Hepatocyte (in vitro differentiated cells): ENCODE data around the gene BAMBI. TPM values are rescaled to one million over a fixed set of nuclear protein-coding genes. Genes with fewer than 3 reads are reported as not detected.
A peak's percentile ranks its signal among the peaks of the same experiment; 100 is the strongest.

Experiments used
- DNase-seq: peaks from one replicate; pipeline ENCODE4 v3.0.0-alpha.2; 2016; ENCODE audit warnings: low spot score
- H2AFZ ChIP-seq: fragments of 200-600 bp; sonication (generic); 2 replicates; pipeline ENCODE4 v1.6.0; 2016; ENCODE audit warnings: antibody characterized with exemption, mild to moderate bottlenecking
- H3K27ac ChIP-seq: fragments of 200-600 bp; sonication (generic); 2 replicates; pipeline ENCODE4 v1.5.1; 2016; ENCODE audit warnings: mild to moderate bottlenecking
- H3K27me3 ChIP-seq: fragments of 200-600 bp; sonication (generic); 2 replicates; pipeline ENCODE4 v1.6.1; 2016
- H3K36me3 ChIP-seq: fragments of 200-600 bp; sonication (generic); replicated peaks from 2 replicates; pipeline ENCODE4 v1.5.1; 2016; ENCODE audit warnings: low read depth; ENCODE audit not compliant: insufficient read depth
- H3K4me1 ChIP-seq: fragments of 200-600 bp; sonication (generic); 2 replicates; pipeline ENCODE4 v1.5.1; 2016; ENCODE audit warnings: mild to moderate bottlenecking, moderate library complexity; ENCODE audit not compliant: insufficient read depth
- H3K4me2 ChIP-seq: fragments of 200-600 bp; sonication (generic); 2 replicates; pipeline ENCODE4 v1.6.0; 2016
- H3K4me3 ChIP-seq: fragments of 200-600 bp; sonication (generic); 2 replicates; pipeline ENCODE4 v1.5.1; 2016; ENCODE audit warnings: mild to moderate bottlenecking
- H3K79me2 ChIP-seq: fragments of 200-600 bp; sonication (generic); 2 replicates; pipeline ENCODE4 v1.6.0; 2017; ENCODE audit warnings: mild to moderate bottlenecking
- H3K9me2 ChIP-seq: fragments of 200-600 bp; sonication (generic); replicated peaks from 2 replicates; pipeline ENCODE4 v1.6.0; 2017; ENCODE audit warnings: mild to moderate bottlenecking; ENCODE audit not compliant: insufficient read depth
- H3K9me3 ChIP-seq: fragments of 200-600 bp; sonication (generic); 2 replicates; pipeline ENCODE4 v1.5.1; 2016; ENCODE audit warnings: low read depth, mild to moderate bottlenecking
- H4K20me1 ChIP-seq: fragments of 200-600 bp; sonication (generic); 2 replicates; pipeline ENCODE4 v1.6.0; 2016; ENCODE audit warnings: mild to moderate bottlenecking; ENCODE audit not compliant: insufficient read depth, poor library complexity, severe bottlenecking
- EZH2 ChIP-seq: fragments of 200-600 bp; sonication (generic); IDR thresholded peaks from 2 replicates; pipeline ENCODE4 v1.6.1; 2016; ENCODE audit warnings: antibody characterized with exemption, mild to moderate bottlenecking, borderline replicate concordance
- EZH2phosphoT487 ChIP-seq: fragments of 200-600 bp; sonication (generic); IDR thresholded peaks from one replicate; pipeline ENCODE4 v1.6.1; 2018; ENCODE audit warnings: antibody characterized with exemption, mild to moderate bottlenecking, low read depth, moderate library complexity; ENCODE audit not compliant: unreplicated experiment, severe bottlenecking
- WGBS: methylation state at CpG from one replicate; pipeline ENCODE4 v1.1.6; 2016; ENCODE audit warnings: low lambda C conversion rate; ENCODE audit errors: missing lambda C conversion rate; 5-methylcytosine and 5-hydroxymethylcytosine counted together
- polyA plus RNA-seq: library from polyadenylated mRNA; unstranded; fragments of >200 nt; fragmentation: Nextera tagmentation; extraction: Ambion mirVana; gene quantifications from 2 replicates; pipeline ENCODE4 v1.2.1, GENCODE V29; 2016
- total RNA-seq: library from RNA; depleted of rRNA; stranded (reverse); fragments of >200 nt; gene quantifications from 2 replicates; pipeline ENCODE4 v1.2.3, GENCODE V29; 2014
- TF ChIP-seq, protein P1 (sequence below): fragments of 200-600 bp; sonication (generic); IDR thresholded peaks from 2 replicates; pipeline ENCODE4 v1.5.1; 2016; ENCODE audit warnings: antibody characterized with exemption, mild to moderate bottlenecking; ENCODE audit not compliant: poor library complexity

Gene BAMBI
- total and polyA plus RNA-seq, 2 experiments from 2014 or later = 116 to 148 TPM

- Histone ChIP-seq H3K9me3 (no peaks in the 10 kb centered on the region), H2AFZ (no peak overlapping the region), H3K4me1 (peaks cover 29% of the 10 kb centered on the region), H3K4me2 (peak overlapping the region; percentile 83), H3K27me3 (no peaks in the 10 kb centered on the region), H3K9me2 (no peaks in the 10 kb centered on the region), H3K36me3 (no peaks in the 10 kb centered on the region), H3K79me2 (peaks cover 83% of the 10 kb centered on the region), H3K4me3 (peak overlapping the region; percentile 24), H4K20me1 (peaks cover 60% of the 10 kb centered on the region), H3K27ac (peak overlapping the region; percentile 78)
- WGBS = 24% methylated on average over 6 of the region's 6 CpGs
- TF ChIP-seq, protein P1, sequence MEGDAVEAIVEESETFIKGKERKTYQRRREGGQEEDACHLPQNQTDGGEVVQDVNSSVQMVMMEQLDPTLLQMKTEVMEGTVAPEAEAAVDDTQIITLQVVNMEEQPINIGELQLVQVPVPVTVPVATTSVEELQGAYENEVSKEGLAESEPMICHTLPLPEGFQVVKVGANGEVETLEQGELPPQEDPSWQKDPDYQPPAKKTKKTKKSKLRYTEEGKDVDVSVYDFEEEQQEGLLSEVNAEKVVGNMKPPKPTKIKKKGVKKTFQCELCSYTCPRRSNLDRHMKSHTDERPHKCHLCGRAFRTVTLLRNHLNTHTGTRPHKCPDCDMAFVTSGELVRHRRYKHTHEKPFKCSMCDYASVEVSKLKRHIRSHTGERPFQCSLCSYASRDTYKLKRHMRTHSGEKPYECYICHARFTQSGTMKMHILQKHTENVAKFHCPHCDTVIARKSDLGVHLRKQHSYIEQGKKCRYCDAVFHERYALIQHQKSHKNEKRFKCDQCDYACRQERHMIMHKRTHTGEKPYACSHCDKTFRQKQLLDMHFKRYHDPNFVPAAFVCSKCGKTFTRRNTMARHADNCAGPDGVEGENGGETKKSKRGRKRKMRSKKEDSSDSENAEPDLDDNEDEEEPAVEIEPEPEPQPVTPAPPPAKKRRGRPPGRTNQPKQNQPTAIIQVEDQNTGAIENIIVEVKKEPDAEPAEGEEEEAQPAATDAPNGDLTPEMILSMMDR = no peak
- TF ChIP-seq EZH2 (no peak), EZH2phosphoT487 (no peak)
- DNase-seq = no peak
Measured at GRCh38 chr10:28681291-28681763, 4.0 kb downstream of the BAMBI start.

DNA sequence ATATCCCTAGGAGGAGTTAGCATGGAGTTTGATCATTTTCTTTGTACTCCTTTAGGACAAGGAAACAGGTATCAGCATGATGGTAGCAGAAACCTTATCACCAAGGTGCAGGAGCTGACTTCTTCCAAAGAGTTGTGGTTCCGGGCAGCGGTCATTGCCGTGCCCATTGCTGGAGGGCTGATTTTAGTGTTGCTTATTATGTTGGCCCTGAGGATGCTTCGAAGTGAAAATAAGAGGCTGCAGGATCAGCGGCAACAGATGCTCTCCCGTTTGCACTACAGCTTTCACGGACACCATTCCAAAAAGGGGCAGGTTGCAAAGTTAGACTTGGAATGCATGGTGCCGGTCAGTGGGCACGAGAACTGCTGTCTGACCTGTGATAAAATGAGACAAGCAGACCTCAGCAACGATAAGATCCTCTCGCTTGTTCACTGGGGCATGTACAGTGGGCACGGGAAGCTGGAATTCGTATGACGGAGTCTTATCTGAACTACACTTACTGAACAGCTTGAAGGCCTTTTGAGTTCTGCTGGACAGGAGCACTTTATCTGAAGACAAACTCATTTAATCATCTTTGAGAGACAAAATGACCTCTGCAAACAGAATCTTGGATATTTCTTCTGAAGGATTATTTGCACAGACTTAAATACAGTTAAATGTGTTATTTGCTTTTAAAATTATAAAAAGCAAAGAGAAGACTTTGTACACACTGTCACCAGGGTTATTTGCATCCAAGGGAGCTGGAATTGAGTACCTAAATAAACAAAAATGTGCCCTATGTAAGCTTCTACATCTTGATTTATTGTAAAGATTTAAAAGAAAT is 4.8 kb downstream of the BAMBI start:
- H3K27me3 ChIP-seq = no peaks in the 10 kb centered on the region
- peak; percentile 86 for TF ChIP-seq EZH2phosphoT487
- TF ChIP-seq, protein P1 = no peak
- 18% methylated on average over 14 of the region's 14 CpGs for WGBS
- no peaks in the 10 kb centered on the region for H3K9me2 ChIP-seq
- H3K79me2 ChIP-seq = peaks cover 80% of the 10 kb centered on the region
- peak overlapping the region; percentile 24 for H3K4me3 ChIP-seq
- peak overlapping the region; percentile 78 for H3K27ac ChIP-seq
- H3K4me1 ChIP-seq = peaks cover 37% of the 10 kb centered on the region
- no peak for DNase-seq
- no peak overlapping the region for H2AFZ ChIP-seq
- peaks cover 60% of the 10 kb centered on the region for H4K20me1 ChIP-seq
- H3K36me3 ChIP-seq = no peaks in the 10 kb centered on the region
- no peaks in the 10 kb centered on the region for H3K9me3 ChIP-seq
- H3K4me2 ChIP-seq = peak overlapping the region; percentile 83

- Histone ChIP-seq H3K4me1 (peaks cover 48% of the 10 kb centered on the region), H3K27me3 (no peaks in the 10 kb centered on the region), H3K36me3 (no peaks in the 10 kb centered on the region), H3K9me3 (no peaks in the 10 kb centered on the region), H3K79me2 (peaks cover 65% of the 10 kb centered on the region), H3K9me2 (no peaks in the 10 kb centered on the region), H3K4me2 (peak overlapping the region; percentile 7), H4K20me1 (peaks cover 42% of the 10 kb centered on the region), H3K4me3 (no peak overlapping the region), H2AFZ (no peak overlapping the region), H3K27ac (peak overlapping the region; percentile 19)
- TF ChIP-seq EZH2phosphoT487 = no peak
- TF ChIP-seq EZH2 = no peak
- TF ChIP-seq, protein P1 = no peak
- DNase-seq = no peak
- WGBS = 76% methylated on average over 13 of the region's 13 CpGs
Measured at GRCh38 chr10:28684157-28684985, 7.0 kb downstream of the BAMBI start.
